Effector memory CD4-positive, alpha-beta T cell (primary cell): ENCODE measurements around the gene IFNL4.
"Not testable (repeated sequence)": the region's sequence is repeated elsewhere in the genome, so short reads cannot be mapped to it uniquely, and the experiment has no call there.

Experiments used
- DNase-seq, 3 donors: peaks; one replicate each; pipeline ENCODE4 v3.0.0-alpha.2; 2020
- H3K27ac ChIP-seq: 2 replicates; pipeline ENCODE4 v1.7.0; 2013; ENCODE audit warnings: mild to moderate bottlenecking, low read length, moderate library complexity; ENCODE audit not compliant: insufficient read depth, poor library complexity, severe bottlenecking
- H3K27me3 ChIP-seq: replicated peaks from 2 replicates; pipeline ENCODE4 v1.7.0; 2013; ENCODE audit warnings: mild to moderate bottlenecking, low read length; ENCODE audit not compliant: insufficient read depth, control insufficient read depth, poor library complexity, severe bottlenecking
- H3K36me3 ChIP-seq: 2 replicates; pipeline ENCODE4 v1.7.0; 2013; ENCODE audit warnings: mild to moderate bottlenecking, low read length, moderate library complexity; ENCODE audit not compliant: control insufficient read depth, insufficient read depth
- H3K4me1 ChIP-seq: 2 replicates; pipeline ENCODE4 v1.7.0; 2013; ENCODE audit warnings: low read length, mild to moderate bottlenecking; ENCODE audit not compliant: control insufficient read depth, insufficient read depth, poor library complexity, severe bottlenecking
- H3K4me3 ChIP-seq: 2 replicates; pipeline ENCODE4 v1.7.0; 2013; ENCODE audit warnings: low read length, low read depth, mild to moderate bottlenecking; ENCODE audit not compliant: insufficient read depth, poor library complexity, severe bottlenecking
- H3K9me3 ChIP-seq: 2 replicates; pipeline ENCODE4 v1.7.0; 2013; ENCODE audit warnings: mild to moderate bottlenecking, low read length, moderate library complexity; ENCODE audit not compliant: control insufficient read depth

Gene IFNL4

GRCh38 chr19:39245166-39245565, 3.5 kb downstream of the IFNL4 start:
- not testable (repeated sequence) for H3K27me3 ChIP-seq, DNase-seq, H3K27ac ChIP-seq, H3K4me1 ChIP-seq, H3K4me3 ChIP-seq, H3K9me3 ChIP-seq, H3K36me3 ChIP-seq

- not testable (repeated sequence) for H3K9me3 ChIP-seq, H3K4me1 ChIP-seq, DNase-seq, H3K27me3 ChIP-seq, H3K4me3 ChIP-seq, H3K27ac ChIP-seq, H3K36me3 ChIP-seq
Measured at GRCh38 chr19:39244410-39245100, 4.1 kb downstream of the IFNL4 start, which contains the start of gene IFNL3. Gene IFNL3, minus strand, starts transcription at chr19:39245006. Its CDS starts 39 bp downstream, at chr19:39244967.

DNA sequence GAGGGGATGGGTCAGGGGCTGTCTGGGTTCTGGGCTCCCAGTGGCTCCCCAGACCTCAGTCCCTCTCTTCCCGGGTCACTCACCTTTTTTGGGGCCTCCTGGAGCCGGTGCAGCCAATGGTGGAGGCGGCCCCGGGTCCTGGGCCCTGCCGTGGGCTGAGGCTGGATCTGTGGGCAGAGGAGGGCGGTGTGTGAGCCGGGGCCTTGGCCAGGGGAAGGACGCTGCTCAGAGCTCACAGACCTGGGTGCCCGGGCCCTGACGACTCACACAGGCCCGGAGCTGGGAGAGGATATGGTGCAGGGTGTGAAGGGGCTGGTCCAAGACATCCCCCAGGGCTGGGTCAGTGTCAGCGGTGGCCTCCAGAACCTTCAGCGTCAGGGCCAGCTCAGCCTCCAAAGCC, 4.9 kb downstream of the IFNL4 start:
- H3K27me3 ChIP-seq, H3K36me3 ChIP-seq, H3K27ac ChIP-seq, H3K4me3 ChIP-seq, H3K9me3 ChIP-seq, DNase-seq, H3K4me1 ChIP-seq: not testable (repeated sequence)

DNA sequence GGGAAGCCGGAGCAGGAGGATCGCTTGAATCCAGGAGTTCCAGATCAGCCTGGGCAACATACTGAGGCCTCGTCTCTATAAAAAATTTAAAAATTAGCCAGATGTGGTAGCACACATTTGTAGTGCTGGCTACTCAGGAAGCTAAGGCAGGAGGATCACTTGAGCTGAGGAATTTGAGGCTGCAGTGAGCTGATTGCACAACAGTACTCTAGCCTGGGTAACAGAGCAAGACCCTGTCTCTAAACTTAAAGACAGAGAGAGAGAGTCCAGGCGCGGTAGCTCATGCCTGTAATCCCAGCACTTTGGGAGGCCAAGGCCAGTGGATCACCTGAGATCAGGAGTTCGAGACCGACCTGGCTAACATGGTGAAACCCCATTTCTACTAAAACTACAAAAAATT, 8.2 kb downstream of the IFNL4 start:
- no peak overlapping the region for H3K4me3 ChIP-seq
- H3K4me1 ChIP-seq, result peaks cover 5% of the 10 kb centered on the region
- H3K27ac ChIP-seq, result no peak overlapping the region
- H3K9me3 ChIP-seq, result no peaks in the 10 kb centered on the region
- no peaks in the 10 kb centered on the region for H3K27me3 ChIP-seq
- no peak for DNase-seq
- no peaks in the 10 kb centered on the region for H3K36me3 ChIP-seq

GRCh38 chr19:39238944-39239343, 9.7 kb downstream of the IFNL4 start:
- no peak overlapping the region for H3K27ac ChIP-seq
- peaks cover 5% of the 10 kb centered on the region for H3K4me1 ChIP-seq

DNA sequence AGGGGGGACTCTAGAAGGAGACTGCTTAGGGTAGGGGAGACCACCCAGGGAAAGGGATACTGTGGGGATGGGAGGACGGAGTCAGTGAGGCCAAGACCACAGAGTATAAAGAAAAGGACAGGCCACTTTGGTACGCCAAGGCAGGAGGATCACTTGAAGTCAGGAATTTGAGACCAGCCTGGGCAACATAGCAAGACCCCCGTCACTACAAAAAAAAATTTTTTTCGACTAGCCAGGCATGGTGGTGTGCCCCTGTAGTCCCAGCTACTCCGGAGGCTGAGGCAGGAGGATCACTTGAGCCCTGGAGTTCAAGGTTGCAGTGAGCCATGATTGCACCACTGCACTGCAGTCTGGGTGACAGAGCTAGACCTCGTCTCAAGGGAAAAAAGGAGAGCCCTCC, 10.4 kb downstream of the IFNL4 start:
- DNase-seq, result no peak
- H3K27ac ChIP-seq, result no peak overlapping the region
- peaks cover 5% of the 10 kb centered on the region for H3K4me1 ChIP-seq
- H3K4me3 ChIP-seq, result peak overlapping the region; percentile 42
- no peaks in the 10 kb centered on the region for H3K9me3 ChIP-seq
- no peaks in the 10 kb centered on the region for H3K36me3 ChIP-seq
- H3K27me3 ChIP-seq, result no peaks in the 10 kb centered on the region

More at GRCh38 chr19:39238944-39239343, 9.7 kb downstream of the IFNL4 start:
- DNase-seq, result no peak
- Histone ChIP-seq H3K4me3 (no peak overlapping the region), H3K9me3 (no peaks in the 10 kb centered on the region), H3K36me3 (no peaks in the 10 kb centered on the region), H3K27me3 (no peaks in the 10 kb centered on the region)

DNA sequence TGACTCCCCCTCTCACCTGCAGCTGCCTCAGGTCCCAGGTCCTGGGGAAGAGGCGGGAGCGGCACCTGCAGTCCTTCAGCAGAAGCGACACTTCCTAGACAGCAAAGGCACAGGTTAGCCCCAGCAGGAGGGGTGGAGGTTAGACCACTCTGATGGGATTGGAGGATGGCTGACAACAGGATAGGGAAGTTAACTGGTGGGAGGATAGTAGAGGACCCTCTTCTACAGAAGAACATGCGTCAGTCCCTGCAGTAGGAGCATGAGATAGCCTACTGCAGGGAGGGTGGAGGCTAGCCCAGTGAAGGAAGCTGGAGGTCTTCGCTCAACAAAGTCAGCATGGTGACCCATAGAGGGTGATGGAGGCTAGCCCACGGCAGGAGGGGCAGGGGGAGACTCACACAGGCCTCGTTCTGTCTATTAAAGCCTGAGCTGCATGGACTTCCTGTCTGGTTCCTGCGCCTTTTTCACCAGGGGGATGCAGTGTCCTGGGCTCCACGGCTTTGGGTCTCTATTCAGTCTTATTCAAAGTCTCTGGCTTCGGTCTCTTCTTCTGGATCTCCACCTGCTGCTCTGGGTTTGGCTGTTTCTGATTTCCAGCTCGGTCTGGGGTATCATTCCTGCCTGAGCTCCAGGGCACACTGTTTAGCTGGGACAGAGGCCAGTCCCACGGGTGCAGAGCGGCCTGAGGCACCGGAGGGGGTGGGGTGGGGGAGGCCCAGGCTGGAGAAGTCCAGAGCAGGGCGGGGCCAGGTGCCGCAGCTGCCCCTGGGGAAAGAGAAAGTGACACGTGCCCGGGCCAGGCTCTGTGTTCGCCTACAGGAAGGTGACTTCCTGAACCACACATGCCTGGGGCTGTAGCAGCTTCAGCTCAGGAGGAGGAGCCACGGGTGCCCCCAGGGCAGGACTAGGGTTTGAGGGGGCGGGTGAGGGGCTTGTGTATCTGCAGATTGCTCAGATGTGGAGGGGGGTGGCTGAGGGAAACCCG, 11.2 kb downstream of the IFNL4 start:
- Histone ChIP-seq H3K9me3 (no peaks in the 10 kb centered on the region), H3K4me3 (peak overlapping the region; percentile 42), H3K4me1 (peaks cover 5% of the 10 kb centered on the region), H3K27ac (peak overlapping the region; percentile 31), H3K27me3 (no peaks in the 10 kb centered on the region), H3K36me3 (no peaks in the 10 kb centered on the region)
- DNase-seq, result no peak

DNA sequence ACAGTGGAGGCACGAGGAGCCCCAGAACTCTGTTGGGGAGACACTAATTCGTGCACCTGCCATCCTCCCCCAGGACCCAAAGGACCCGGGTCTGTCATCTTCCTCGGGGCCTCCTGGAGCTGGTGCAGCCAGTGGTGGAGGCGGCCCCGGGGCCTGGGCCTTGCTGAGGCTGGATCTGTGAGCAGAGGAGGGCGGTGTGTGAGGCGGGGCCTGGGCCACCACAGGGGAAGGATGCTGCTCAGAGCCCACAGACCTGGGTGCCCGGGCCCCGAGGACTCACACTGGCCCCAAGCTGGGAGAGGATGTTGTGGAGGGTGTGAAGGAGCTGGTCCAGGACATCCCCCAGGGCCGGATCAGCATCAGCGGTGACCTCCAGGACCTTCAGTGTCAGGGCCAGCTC, 12.1 kb downstream of the IFNL4 start:
- no peak overlapping the region for H3K4me3 ChIP-seq
- no peaks in the 10 kb centered on the region for H3K36me3 ChIP-seq
- H3K4me1 ChIP-seq, result peaks cover 5% of the 10 kb centered on the region
- no peak overlapping the region for H3K27ac ChIP-seq
- DNase-seq, result no peak
- H3K9me3 ChIP-seq, result no peaks in the 10 kb centered on the region
- H3K27me3 ChIP-seq, result no peaks in the 10 kb centered on the region

DNA sequence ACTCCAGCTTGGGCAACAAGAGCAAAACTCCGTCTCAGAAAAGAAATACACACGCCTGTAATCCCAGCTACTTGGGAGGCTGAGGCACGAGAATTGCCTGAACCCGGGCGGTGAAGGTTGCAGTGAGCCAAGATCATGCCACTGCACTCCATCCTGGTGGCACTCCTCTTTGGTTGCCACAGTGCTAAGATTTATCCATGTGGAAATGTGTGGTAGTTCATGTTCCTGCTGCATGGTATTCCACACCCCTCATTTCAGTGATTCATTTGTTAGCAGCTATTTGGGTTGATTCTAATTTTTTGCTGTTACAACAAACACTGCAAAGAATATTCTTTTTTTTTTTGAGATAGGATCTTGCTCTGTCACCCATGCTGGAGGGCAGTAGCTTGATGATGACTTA, 15.9 kb downstream of the IFNL4 start:
- Histone ChIP-seq H3K27me3 (no peaks in the 10 kb centered on the region), H3K36me3 (no peaks in the 10 kb centered on the region), H3K4me1 (no peaks in the 10 kb centered on the region), H3K27ac (no peak overlapping the region), H3K4me3 (no peak overlapping the region), H3K9me3 (no peaks in the 10 kb centered on the region)
- DNase-seq, result no peak
